Stomach smooth muscle (tissue), 2 donors: ENCODE measurements around the gene IFITM2.
A peak's percentile ranks its signal among the peaks of the same experiment; 100 is the strongest.
"Not testable (repeated sequence)": the region's sequence is repeated elsewhere in the genome, so short reads cannot be mapped to it uniquely, and the experiment has no call there.

ENCODE experiments used
- H3K27ac ChIP-seq: one replicate; pipeline ENCODE4 v1.7.0; 2013; ENCODE audit warnings: mild to moderate bottlenecking, low read length, inconsistent platforms
- H3K27me3 ChIP-seq, 2 donors: one replicate each; pipeline ENCODE4 v1.7.0; 2013; ENCODE audit warnings: low read length in 2 of 2; ENCODE audit not compliant: insufficient read depth in 2 of 2, control insufficient read depth in 1 of 2
- H3K36me3 ChIP-seq, 2 donors: one replicate each; pipeline ENCODE4 v1.7.0; 2013; ENCODE audit warnings: low read length in 2 of 2; ENCODE audit not compliant: control insufficient read depth in 2 of 2, insufficient read depth in 2 of 2
- H3K4me1 ChIP-seq: one replicate; pipeline ENCODE4 v1.7.0; 2013; ENCODE audit warnings: low read length; ENCODE audit not compliant: control insufficient read depth, insufficient read depth
- H3K4me3 ChIP-seq, 2 donors: one replicate each; pipeline ENCODE4 v1.7.0; 2013; ENCODE audit warnings: low read length in 2 of 2
- H3K9ac ChIP-seq, 2 donors: one replicate each; pipeline ENCODE4 v1.7.0; 2013; ENCODE audit warnings: low read length in 2 of 2, mild to moderate bottlenecking in 1 of 2
- H3K9me3 ChIP-seq, 2 donors: one replicate each; pipeline ENCODE4 v1.7.0; 2013; ENCODE audit warnings: low read length in 2 of 2; ENCODE audit not compliant: control insufficient read depth in 2 of 2
- donor health status: healthy.
- donor health status: Pancreatic carcinoma.

Gene IFITM2

GRCh38 chr11:319888-320273 is 12.3 kb downstream of the IFITM2 start:
- peaks cover 27% of the 10 kb centered on the region for H3K4me1 ChIP-seq
- peak overlapping the region; percentile 83 to 92 for H3K4me3 ChIP-seq
- H3K36me3 ChIP-seq, H3K9me3 ChIP-seq: not testable (repeated sequence)
- H3K27me3 ChIP-seq: peaks cover 2 to 16% of the 10 kb centered on the region in 2 donors
- peak overlapping the region; percentile 78 to 98 for H3K9ac ChIP-seq
- peak overlapping the region; percentile 93 for H3K27ac ChIP-seq

GRCh38 chr11:324156-324555 is 16.5 kb downstream of the IFITM2 start:
- Histone ChIP-seq H3K4me1 (peaks cover 43% of the 10 kb centered on the region), H3K9me3 (no peaks in the 10 kb centered on the region), H3K9ac (peak overlapping the region in 1 of 2 donors; percentile 70), H3K27ac (peak overlapping the region; percentile 95), H3K27me3 (no peaks in the 10 kb centered on the region), H3K4me3 (peak overlapping the region in 1 of 2 donors; percentile 49), H3K36me3 (no peaks in the 10 kb centered on the region)

DNA sequence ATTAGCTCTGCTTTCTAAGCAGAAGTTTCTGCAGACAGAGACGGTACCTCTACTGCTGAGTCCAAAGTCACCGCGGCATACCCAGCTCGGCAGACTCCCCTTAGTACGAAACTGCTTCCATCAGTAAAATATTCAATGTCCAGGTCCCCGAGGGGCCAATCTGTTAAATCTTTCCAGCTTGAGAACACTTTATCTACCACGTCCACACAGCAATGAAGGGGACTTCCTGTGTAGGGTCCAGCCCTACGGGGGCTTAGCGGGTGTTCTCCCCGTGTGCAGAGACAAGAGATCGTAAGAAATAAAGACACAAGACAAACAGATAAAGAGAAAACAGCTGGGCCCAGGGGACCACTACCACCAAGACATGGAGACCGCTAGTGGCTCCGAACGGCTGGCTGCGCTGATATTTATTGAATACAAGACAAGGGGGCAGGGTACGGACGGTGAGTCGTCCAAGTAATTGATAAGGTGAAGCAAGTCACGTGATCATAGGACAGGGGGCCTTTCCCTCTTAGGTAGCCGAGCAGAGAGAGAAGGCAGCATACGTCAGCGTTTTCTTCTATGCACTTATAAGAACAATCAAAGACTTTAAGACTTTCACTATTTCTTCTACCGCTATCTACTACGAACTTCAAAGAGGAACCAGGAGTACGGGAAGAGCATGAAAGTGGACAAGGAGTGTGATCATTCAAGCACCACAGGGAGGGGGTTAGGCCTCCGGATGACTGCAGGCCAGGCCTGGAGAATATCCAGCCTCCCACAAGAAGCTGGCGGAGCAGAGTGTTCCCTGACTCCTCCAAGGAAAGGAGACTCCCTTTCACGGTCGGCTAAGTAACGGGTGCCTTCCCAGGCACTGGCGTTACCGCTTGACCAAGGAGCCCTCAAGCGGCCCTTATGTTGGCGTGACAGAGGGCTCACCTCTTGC is 17.2 kb downstream of the IFITM2 start:
- H3K9me3 ChIP-seq, H3K36me3 ChIP-seq, H3K27me3 ChIP-seq: not testable (repeated sequence)
- H3K9ac ChIP-seq: peak overlapping the region; percentile 70 to 71
- peak overlapping the region; percentile 22 to 49 for H3K4me3 ChIP-seq
- peaks cover 38% of the 10 kb centered on the region for H3K4me1 ChIP-seq
- peak overlapping the region; percentile 95 for H3K27ac ChIP-seq

DNA sequence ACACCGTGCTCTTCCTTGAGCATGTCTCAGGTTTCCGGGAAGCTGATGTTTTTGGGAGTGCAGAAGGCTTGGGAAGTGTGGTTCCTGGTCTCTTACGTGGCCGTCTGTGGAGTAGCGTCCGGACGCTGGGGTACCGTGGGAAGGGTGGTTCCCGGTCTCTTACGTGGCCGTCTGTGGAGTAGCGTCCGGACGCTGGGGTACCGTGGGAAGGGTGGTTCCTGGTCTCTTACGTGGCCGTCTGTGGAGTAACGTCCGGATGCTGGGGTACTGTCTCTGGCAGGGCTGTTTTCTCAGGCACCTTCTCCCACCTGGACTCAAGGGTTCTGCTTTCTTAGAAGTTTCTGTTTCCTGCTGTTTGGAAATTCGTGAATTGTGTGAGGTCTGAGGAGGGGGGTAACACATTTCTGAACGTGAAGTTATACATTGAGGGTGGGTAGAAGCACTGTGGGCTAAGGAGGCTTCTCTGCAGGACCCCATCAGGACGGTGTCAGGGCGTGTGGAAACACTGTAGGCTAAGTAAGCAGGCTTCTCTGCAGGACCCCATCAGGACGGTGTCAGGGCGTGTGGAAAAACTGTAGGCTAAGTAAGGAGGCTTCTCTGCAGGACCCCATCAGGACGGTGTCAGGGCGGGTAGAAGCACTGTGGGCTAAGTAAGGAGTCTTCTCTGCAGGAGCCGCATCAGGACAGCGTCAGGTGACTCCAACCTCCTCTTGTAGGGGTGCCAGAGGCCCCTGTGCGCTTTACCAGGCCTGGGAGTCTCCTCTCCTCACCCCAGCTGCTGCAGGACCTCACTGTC is 18.4 kb downstream of the IFITM2 start:
- H3K4me1 ChIP-seq: peaks cover 38% of the 10 kb centered on the region

DNA sequence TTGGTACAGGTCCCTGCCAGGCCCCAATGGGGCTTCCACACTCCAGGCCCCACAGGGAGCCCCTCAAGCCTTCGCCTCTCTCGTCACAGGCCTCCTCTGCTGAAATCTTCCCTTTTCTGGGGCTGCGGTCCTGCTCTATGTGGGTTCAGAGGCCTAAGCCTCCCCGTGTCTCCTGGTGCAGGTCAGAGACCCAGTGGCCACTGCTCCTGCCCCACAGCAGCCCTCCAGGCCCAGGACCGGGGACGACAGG is 18.9 kb downstream of the IFITM2 start:
- H3K9me3 ChIP-seq: no peaks in the 10 kb centered on the region
- peak overlapping the region; percentile 30 to 60 for H3K9ac ChIP-seq
- H3K4me1 ChIP-seq: peaks cover 38% of the 10 kb centered on the region
- H3K27me3 ChIP-seq: no peaks in the 10 kb centered on the region
- peak overlapping the region in 1 of 2 donors; percentile 22 for H3K4me3 ChIP-seq
- no peaks in the 10 kb centered on the region for H3K36me3 ChIP-seq
- H3K27ac ChIP-seq: peak overlapping the region; percentile 95

More for the DNA sequence above, 18.4 kb downstream of the IFITM2 start:
- Histone ChIP-seq H3K36me3 (no peaks in the 10 kb centered on the region), H3K9me3 (no peaks in the 10 kb centered on the region), H3K9ac (peak overlapping the region; percentile 30 to 60), H3K4me3 (peak overlapping the region; percentile 32 to 35), H3K27ac (peak overlapping the region; percentile 95), H3K27me3 (no peaks in the 10 kb centered on the region)

- Histone ChIP-seq H3K27me3 (no peaks in the 10 kb centered on the region), H3K4me3 (peak overlapping the region in 1 of 2 donors; percentile 22), H3K9me3 (no peaks in the 10 kb centered on the region), H3K27ac (peak overlapping the region; percentile 95), H3K4me1 (peaks cover 38% of the 10 kb centered on the region), H3K36me3 (no peaks in the 10 kb centered on the region), H3K9ac (peak overlapping the region; percentile 30 to 60)
Observed at GRCh38 chr11:326842-327580, 19.4 kb downstream of the IFITM2 start.

- Histone ChIP-seq H3K36me3 (no peaks in the 10 kb centered on the region), H3K9ac (peak overlapping the region; percentile 30 to 60), H3K4me3 (no peak overlapping the region), H3K27me3 (no peaks in the 10 kb centered on the region), H3K9me3 (no peaks in the 10 kb centered on the region), H3K27ac (peak overlapping the region; percentile 95), H3K4me1 (peaks cover 38% of the 10 kb centered on the region)
Observed at GRCh38 chr11:327581-327923, 19.9 kb downstream of the IFITM2 start.

GRCh38 chr11:328012-328411 is 20.4 kb downstream of the IFITM2 start:
- no peaks in the 10 kb centered on the region for H3K9me3 ChIP-seq
- H3K4me1 ChIP-seq: peaks cover 41% of the 10 kb centered on the region
- no peaks in the 10 kb centered on the region for H3K27me3 ChIP-seq
- no peak overlapping the region for H3K4me3 ChIP-seq
- no peak overlapping the region for H3K9ac ChIP-seq
- no peak overlapping the region for H3K27ac ChIP-seq
- no peaks in the 10 kb centered on the region for H3K36me3 ChIP-seq

- not testable (repeated sequence) for H3K27ac ChIP-seq, H3K9ac ChIP-seq, H3K9me3 ChIP-seq, H3K27me3 ChIP-seq, H3K4me3 ChIP-seq, H3K36me3 ChIP-seq
- H3K4me1 ChIP-seq: peaks cover 39% of the 10 kb centered on the region
Observed at GRCh38 chr11:328516-329100, 21.0 kb downstream of the IFITM2 start.

DNA sequence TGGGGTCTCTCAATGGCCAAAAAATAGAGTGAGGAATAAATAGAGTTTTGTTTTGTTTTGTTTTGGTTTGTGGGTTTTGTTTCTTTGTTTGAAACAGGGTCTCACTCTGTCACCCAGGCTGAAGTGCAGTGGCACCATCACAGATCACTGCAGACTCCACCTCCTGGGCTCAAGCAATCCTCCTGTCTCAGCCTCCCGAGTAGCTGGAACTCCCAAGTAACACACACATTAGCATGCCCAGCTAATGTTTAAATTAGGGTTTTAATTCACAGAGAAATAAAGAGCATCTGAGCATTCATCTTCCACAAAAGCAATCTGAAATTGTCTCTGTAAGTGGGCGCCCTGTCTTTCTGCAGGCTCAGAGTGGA is 22.3 kb downstream of the IFITM2 start:
- Histone ChIP-seq H3K36me3 (no peaks in the 10 kb centered on the region), H3K9me3 (no peaks in the 10 kb centered on the region), H3K9ac (no peak overlapping the region), H3K27me3 (no peaks in the 10 kb centered on the region), H3K27ac (no peak overlapping the region), H3K4me1 (peaks cover 29% of the 10 kb centered on the region), H3K4me3 (no peak overlapping the region)
